HEK293 (cell line): ENCODE measurements around the gene POC5.
"Not testable (repeated sequence)": the region's sequence is repeated elsewhere in the genome, so short reads cannot be mapped to it uniquely, and the experiment has no call there.

ENCODE experiments used
- CTCF ChIA-PET: fragments of 350-600 bp; formaldehyde crosslinking; extraction: SDS; loops from one replicate; lab custom pipeline; 2021; ENCODE audit warnings: antibody characterized with exemption; lab: Yijun Ruan, JAX
- POLR2A ChIA-PET: fragments of 300-600 bp; formaldehyde crosslinking; extraction: SDS; loops from one replicate; lab custom pipeline; 2020; ENCODE audit warnings: antibody characterized with exemption, inconsistent platforms; lab: Yijun Ruan, JAX
- H3K27ac ChIP-seq: fragments of 200-500 bp; sonication (Bioruptor generic); 2 replicates; pipeline ENCODE4 v1.5.1; 2014; ENCODE audit warnings: low read depth, low read length, control low read depth, inconsistent platforms; ENCODE audit errors: extremely low read depth
- H3K36me3 ChIP-seq, 2 experiments: fragments of 200-500 bp in 1 of 2; sonication (Bioruptor generic) in 1 of 2; 1 replicate in 1 of 2; 2 replicates in 1 of 2; pipeline ENCODE4 v1.5.1; 2014 to 2017; ENCODE audit warnings: inconsistent platforms in 2 of 2, low read length in 2 of 2; ENCODE audit not compliant: control insufficient read depth in 2 of 2, insufficient read depth in 1 of 2
- H3K4me1 ChIP-seq: fragments of 200-500 bp; sonication (Bioruptor generic); 2 replicates; pipeline ENCODE4 v1.5.1; 2014; ENCODE audit warnings: mild to moderate bottlenecking, low read length, inconsistent platforms; ENCODE audit not compliant: control insufficient read depth, insufficient read depth
- H3K4me3 ChIP-seq: 2 replicates; pipeline ENCODE4 v1.5.1; 2011; ENCODE audit warnings: low read depth, mild to moderate bottlenecking, control low read depth, low read length, moderate library complexity
- H3K9me3 ChIP-seq: fragments of 200-500 bp; sonication (Bioruptor generic); 2 replicates; pipeline ENCODE4 v1.5.1; 2014; ENCODE audit warnings: low read depth, low read length, inconsistent platforms; ENCODE audit not compliant: control insufficient read depth, insufficient read depth
- BCL11B ChIP-seq: fragments of 450-650 bp; formaldehyde crosslinking; IDR thresholded peaks from 2 replicates; pipeline ENCODE4 v1.5.1; 2016; ENCODE audit warnings: low read depth, missing biosample characterization, missing genetic modification characterization
- FEZF1 ChIP-seq: fragments of 450-650 bp; formaldehyde crosslinking; IDR thresholded peaks from 2 replicates; pipeline ENCODE4 v1.5.1; 2016; ENCODE audit warnings: missing biosample characterization, missing genetic modification characterization
- GLI4 ChIP-seq: fragments of 450-650 bp; formaldehyde crosslinking; IDR thresholded peaks from 2 replicates; pipeline ENCODE4 v1.5.1; 2016; ENCODE audit warnings: missing biosample characterization, missing genetic modification characterization
- KLF9 ChIP-seq: fragments of 450-650 bp; formaldehyde crosslinking; IDR thresholded peaks from 2 replicates; pipeline ENCODE4 v1.5.1; 2016; ENCODE audit warnings: missing biosample characterization, missing genetic modification characterization, low read depth
- OVOL3 ChIP-seq: fragments of 450-650 bp; formaldehyde crosslinking; IDR thresholded peaks from 2 replicates; pipeline ENCODE4 v1.5.1; 2016; ENCODE audit warnings: missing biosample characterization, missing genetic modification characterization
- SCRT2 ChIP-seq: fragments of 450-650 bp; formaldehyde crosslinking; IDR thresholded peaks from 2 replicates; pipeline ENCODE4 v1.5.1; 2016; ENCODE audit warnings: missing biosample characterization, missing genetic modification characterization
- SP3 ChIP-seq: fragments of 450-650 bp; formaldehyde crosslinking; IDR thresholded peaks from 2 replicates; pipeline ENCODE4 v1.5.1; 2016; ENCODE audit warnings: missing biosample characterization, missing genetic modification characterization
- ZBTB17 ChIP-seq: fragments of 450-650 bp; formaldehyde crosslinking; IDR thresholded peaks from 2 replicates; pipeline ENCODE4 v1.5.1; 2016; ENCODE audit warnings: missing biosample characterization, missing genetic modification characterization
- ZNF146 ChIP-seq: fragments of 450-650 bp; formaldehyde crosslinking; IDR thresholded peaks from 2 replicates; pipeline ENCODE4 v1.5.1; 2016; ENCODE audit warnings: missing biosample characterization, missing genetic modification characterization
- ZNF169 ChIP-seq: fragments of 450-650 bp; formaldehyde crosslinking; IDR thresholded peaks from 2 replicates; pipeline ENCODE4 v1.5.1; 2016; ENCODE audit warnings: missing biosample characterization, missing genetic modification characterization
- ZNF2 ChIP-seq: fragments of 450-650 bp; formaldehyde crosslinking; IDR thresholded peaks from 2 replicates; pipeline ENCODE4 v1.5.1; 2016; ENCODE audit warnings: missing biosample characterization, missing genetic modification characterization
- ZNF223 ChIP-seq: fragments of 450-650 bp; formaldehyde crosslinking; IDR thresholded peaks from 2 replicates; pipeline ENCODE4 v1.5.1; 2016; ENCODE audit warnings: missing biosample characterization, missing genetic modification characterization
- ZNF302 ChIP-seq: fragments of 450-650 bp; formaldehyde crosslinking; IDR thresholded peaks from 2 replicates; pipeline ENCODE4 v1.5.1; 2016; ENCODE audit warnings: missing biosample characterization, missing genetic modification characterization, low read depth
- ZNF311 ChIP-seq: fragments of 450-650 bp; formaldehyde crosslinking; IDR thresholded peaks from 2 replicates; pipeline ENCODE4 v1.5.1; 2017; ENCODE audit warnings: missing biosample characterization, missing genetic modification characterization, borderline replicate concordance
- ZNF426 ChIP-seq: fragments of 450-650 bp; formaldehyde crosslinking; IDR thresholded peaks from 2 replicates; pipeline ENCODE4 v1.5.1; 2017; ENCODE audit warnings: missing biosample characterization, missing genetic modification characterization, mild to moderate bottlenecking, inconsistent platforms, moderate library complexity
- ZNF501 ChIP-seq: fragments of 450-650 bp; formaldehyde crosslinking; IDR thresholded peaks from 2 replicates; pipeline ENCODE4 v1.5.1; 2016; ENCODE audit warnings: missing biosample characterization, missing genetic modification characterization
- ZNF776 ChIP-seq: fragments of 450-650 bp; formaldehyde crosslinking; IDR thresholded peaks from 2 replicates; pipeline ENCODE4 v1.5.0; 2017; ENCODE audit warnings: missing biosample characterization, missing genetic modification characterization, borderline replicate concordance
- ZNF792 ChIP-seq: fragments of 450-650 bp; formaldehyde crosslinking; IDR thresholded peaks from 2 replicates; pipeline ENCODE4 v1.5.1; 2016; ENCODE audit warnings: missing biosample characterization, missing genetic modification characterization
- ZSCAN23 ChIP-seq: fragments of 450-650 bp; formaldehyde crosslinking; IDR thresholded peaks from 2 replicates; pipeline ENCODE4 v1.5.1; 2016; ENCODE audit warnings: missing biosample characterization, missing genetic modification characterization
- TF ChIP-seq, protein P1 (sequence below): fragments of 450-650 bp; formaldehyde crosslinking; IDR thresholded peaks from 2 replicates; pipeline ENCODE4 v1.5.1; 2017; ENCODE audit warnings: missing biosample characterization, missing genetic modification characterization
- TF ChIP-seq, protein P2 (sequence below): fragments of 450-650 bp; formaldehyde crosslinking; IDR thresholded peaks from 2 replicates; pipeline ENCODE4 v1.5.1; 2016; ENCODE audit warnings: missing biosample characterization, missing genetic modification characterization
- TF ChIP-seq, protein P3 (sequence below): fragments of 450-650 bp; formaldehyde crosslinking; IDR thresholded peaks from 2 replicates; pipeline ENCODE4 v1.5.1; 2016; ENCODE audit warnings: missing biosample characterization, missing genetic modification characterization, low read depth
- TF ChIP-seq, protein P4 (sequence below): fragments of 450-650 bp; formaldehyde crosslinking; IDR thresholded peaks from 2 replicates; pipeline ENCODE4 v1.5.1; 2017; ENCODE audit warnings: missing biosample characterization, missing genetic modification characterization

POC5 gene

DNA sequence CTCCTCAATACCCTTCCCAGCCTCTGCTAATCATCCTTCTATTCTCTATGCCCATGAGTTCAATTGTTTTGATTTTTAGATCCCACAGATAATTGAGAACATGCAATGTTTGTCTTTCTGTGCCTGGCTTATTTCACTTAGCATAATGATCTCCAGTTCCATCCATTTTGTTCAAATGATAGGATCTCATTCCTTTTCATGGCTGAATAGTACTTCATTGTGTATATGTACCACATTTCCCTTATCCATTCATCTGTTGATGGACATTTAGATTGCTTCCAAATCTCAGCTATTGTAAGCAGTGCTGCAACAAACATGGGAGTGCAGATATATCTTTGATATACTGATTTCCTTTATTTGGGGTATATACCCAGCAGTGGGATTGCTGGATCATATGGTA lies 9.0 kb upstream of the POC5 start:
- H3K4me1 ChIP-seq, H3K36me3 ChIP-seq, POLR2A ChIA-PET, H3K4me3 ChIP-seq, H3K9me3 ChIP-seq, H3K27ac ChIP-seq: not testable (repeated sequence)
- TF ChIP-seq ZNF146: peak; percentile 64
- CTCF ChIA-PET: interaction anchor here (0.6 kb wide), 1 partner anchor 676 kb away, joined by 3 read pairs; no protein-coding TSS in a partner anchor

DNA sequence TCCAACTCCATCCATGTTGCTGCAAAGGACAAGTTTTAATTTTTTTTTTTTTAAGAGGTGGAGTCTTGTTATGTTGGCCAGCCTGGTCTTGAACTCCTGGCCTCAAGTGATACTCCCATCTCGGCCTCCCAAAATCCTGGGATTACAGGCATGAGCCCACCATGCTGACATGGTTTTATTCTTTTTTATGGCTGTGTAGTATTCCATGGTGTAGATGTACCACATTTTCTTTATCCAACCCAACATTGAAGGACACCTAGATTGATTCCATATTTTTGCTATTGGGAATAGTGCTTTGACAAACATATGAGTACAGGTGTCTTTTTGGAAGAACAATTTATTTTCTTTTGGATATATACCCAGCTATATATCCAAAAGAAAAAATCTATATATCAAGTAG lies 6.1 kb upstream of the POC5 start:
- H3K36me3 ChIP-seq: no peaks in the 10 kb centered on the region
- no peak overlapping the region for H3K4me3 ChIP-seq
- no peak overlapping the region for H3K27ac ChIP-seq
- TF ChIP-seq SP3: no peak
- TF ChIP-seq ZNF146: peak; percentile 67; the same call in 1 of the 2 replicates
- ChIA-PET POLR2A (no interaction called here), CTCF (interaction anchor here (0.7 kb wide), 1 partner anchor 375 kb away, joined by 3 read pairs; no protein-coding TSS in a partner anchor)
- H3K9me3 ChIP-seq: no peaks in the 10 kb centered on the region
- H3K4me1 ChIP-seq: no peaks in the 10 kb centered on the region

DNA sequence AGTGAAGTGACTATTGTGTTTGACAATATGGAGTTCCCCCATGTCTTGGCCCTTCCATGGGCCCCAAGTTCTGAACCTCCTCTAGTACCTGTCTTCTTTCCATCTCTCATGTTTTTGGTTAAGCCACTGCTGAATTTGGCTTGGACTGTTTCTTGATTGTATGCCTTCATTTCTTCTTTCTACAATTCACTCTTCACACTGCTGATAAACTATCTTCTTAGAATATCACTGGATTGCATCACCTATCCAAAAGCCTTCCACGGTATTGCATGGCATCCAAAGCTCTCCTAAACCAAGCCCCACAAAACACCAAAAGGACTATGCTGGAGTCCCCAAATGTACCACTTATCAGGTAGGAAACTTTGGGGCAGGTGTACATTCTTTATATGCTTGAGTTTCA lies 4.3 kb upstream of the POC5 start:
- ChIA-PET CTCF (no interaction called here), POLR2A (no interaction called here)
- no peaks in the 10 kb centered on the region for H3K36me3 ChIP-seq
- no peak for TF ChIP-seq ZSCAN23 (tag by site-specific recombination)
- TF ChIP-seq ZBTB17 (tag by site-specific recombination): no peak
- TF ChIP-seq ZNF792: no peak
- TF ChIP-seq, protein P1, sequence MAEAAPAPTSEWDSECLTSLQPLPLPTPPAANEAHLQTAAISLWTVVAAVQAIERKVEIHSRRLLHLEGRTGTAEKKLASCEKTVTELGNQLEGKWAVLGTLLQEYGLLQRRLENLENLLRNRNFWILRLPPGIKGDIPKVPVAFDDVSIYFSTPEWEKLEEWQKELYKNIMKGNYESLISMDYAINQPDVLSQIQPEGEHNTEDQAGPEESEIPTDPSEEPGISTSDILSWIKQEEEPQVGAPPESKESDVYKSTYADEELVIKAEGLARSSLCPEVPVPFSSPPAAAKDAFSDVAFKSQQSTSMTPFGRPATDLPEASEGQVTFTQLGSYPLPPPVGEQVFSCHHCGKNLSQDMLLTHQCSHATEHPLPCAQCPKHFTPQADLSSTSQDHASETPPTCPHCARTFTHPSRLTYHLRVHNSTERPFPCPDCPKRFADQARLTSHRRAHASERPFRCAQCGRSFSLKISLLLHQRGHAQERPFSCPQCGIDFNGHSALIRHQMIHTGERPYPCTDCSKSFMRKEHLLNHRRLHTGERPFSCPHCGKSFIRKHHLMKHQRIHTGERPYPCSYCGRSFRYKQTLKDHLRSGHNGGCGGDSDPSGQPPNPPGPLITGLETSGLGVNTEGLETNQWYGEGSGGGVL (tag by site-specific recombination): no peak
- TF ChIP-seq ZNF776 (tag by site-specific recombination): no peak
- no peak for TF ChIP-seq ZNF223 (tag by site-specific recombination)
- no peaks in the 10 kb centered on the region for H3K9me3 ChIP-seq
- no peaks in the 10 kb centered on the region for H3K4me1 ChIP-seq
- no peak overlapping the region for H3K27ac ChIP-seq
- no peak overlapping the region for H3K4me3 ChIP-seq

DNA sequence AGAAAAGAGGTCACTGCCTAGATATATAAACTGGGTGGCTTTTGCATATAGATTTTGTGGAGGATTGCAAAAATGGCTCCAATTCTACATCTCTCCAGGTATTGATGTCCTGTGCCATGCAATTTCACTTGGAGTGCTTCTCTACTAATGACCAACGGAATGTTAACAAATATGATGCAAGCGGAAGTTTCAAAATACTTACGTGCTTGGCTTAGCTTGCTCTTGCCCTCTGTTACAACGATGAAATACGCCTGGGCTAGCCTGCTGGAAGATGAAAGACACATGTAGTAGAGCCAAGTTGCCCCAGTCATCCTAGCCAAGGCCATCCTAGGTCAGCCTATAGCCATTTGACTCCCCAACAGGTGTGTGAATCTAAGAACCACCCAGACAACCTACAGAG lies 3.6 kb upstream of the POC5 start:
- Histone ChIP-seq H3K4me1 (peaks cover 1% of the 10 kb centered on the region; the same call in 1 of the 2 replicates), H3K9me3 (no peaks in the 10 kb centered on the region), H3K36me3 (no peaks in the 10 kb centered on the region), H3K27ac (no peak overlapping the region), H3K4me3 (no peak overlapping the region)
- CTCF ChIA-PET: no interaction called here
- POLR2A ChIA-PET: no interaction called here
- no peak for TF ChIP-seq ZNF311
- no peak for TF ChIP-seq ZNF2 (tag by site-specific recombination)
- TF ChIP-seq BCL11B (tag by site-specific recombination): no peak
- no peak for TF ChIP-seq KLF9 (tag by site-specific recombination)
- TF ChIP-seq, protein P2, sequence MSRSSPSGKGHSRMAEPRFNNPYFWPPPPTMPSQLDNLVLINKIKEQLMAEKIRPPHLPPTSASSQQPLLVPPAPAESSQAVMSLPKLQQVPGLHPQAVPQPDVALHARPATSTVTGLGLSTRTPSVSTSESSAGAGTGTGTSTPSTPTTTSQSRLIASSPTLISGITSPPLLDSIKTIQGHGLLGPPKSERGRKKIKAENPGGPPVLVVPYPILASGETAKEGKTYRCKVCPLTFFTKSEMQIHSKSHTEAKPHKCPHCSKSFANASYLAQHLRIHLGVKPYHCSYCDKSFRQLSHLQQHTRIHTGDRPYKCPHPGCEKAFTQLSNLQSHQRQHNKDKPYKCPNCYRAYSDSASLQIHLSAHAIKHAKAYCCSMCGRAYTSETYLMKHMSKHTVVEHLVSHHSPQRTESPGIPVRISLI (tag by site-specific recombination): no peak
- TF ChIP-seq ZNF426 (tag by site-specific recombination): no peak
- no peak for TF ChIP-seq OVOL3
- TF ChIP-seq ZNF223 (tag by site-specific recombination): no peak
- no peak for TF ChIP-seq ZNF302 (tag by site-specific recombination)
- no peak for TF ChIP-seq SCRT2 (tag by site-specific recombination)
- no peak for TF ChIP-seq ZNF501
- TF ChIP-seq, protein P3, sequence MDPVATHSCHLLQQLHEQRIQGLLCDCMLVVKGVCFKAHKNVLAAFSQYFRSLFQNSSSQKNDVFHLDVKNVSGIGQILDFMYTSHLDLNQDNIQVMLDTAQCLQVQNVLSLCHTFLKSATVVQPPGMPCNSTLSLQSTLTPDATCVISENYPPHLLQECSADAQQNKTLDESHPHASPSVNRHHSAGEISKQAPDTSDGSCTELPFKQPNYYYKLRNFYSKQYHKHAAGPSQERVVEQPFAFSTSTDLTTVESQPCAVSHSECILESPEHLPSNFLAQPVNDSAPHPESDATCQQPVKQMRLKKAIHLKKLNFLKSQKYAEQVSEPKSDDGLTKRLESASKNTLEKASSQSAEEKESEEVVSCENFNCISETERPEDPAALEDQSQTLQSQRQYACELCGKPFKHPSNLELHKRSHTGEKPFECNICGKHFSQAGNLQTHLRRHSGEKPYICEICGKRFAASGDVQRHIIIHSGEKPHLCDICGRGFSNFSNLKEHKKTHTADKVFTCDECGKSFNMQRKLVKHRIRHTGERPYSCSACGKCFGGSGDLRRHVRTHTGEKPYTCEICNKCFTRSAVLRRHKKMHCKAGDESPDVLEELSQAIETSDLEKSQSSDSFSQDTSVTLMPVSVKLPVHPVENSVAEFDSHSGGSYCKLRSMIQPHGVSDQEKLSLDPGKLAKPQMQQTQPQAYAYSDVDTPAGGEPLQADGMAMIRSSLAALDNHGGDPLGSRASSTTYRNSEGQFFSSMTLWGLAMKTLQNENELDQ (tag by site-specific recombination): no peak
- no peak for TF ChIP-seq GLI4 (tag by site-specific recombination)
- TF ChIP-seq FEZF1: no peak
- TF ChIP-seq, protein P4, sequence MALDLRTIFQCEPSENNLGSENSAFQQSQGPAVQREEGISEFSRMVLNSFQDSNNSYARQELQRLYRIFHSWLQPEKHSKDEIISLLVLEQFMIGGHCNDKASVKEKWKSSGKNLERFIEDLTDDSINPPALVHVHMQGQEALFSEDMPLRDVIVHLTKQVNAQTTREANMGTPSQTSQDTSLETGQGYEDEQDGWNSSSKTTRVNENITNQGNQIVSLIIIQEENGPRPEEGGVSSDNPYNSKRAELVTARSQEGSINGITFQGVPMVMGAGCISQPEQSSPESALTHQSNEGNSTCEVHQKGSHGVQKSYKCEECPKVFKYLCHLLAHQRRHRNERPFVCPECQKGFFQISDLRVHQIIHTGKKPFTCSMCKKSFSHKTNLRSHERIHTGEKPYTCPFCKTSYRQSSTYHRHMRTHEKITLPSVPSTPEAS: no peak
- TF ChIP-seq ZNF169 (tag by site-specific recombination): no peak
